GM18868 (cell line): ENCODE results near the gene SVOP.

Source experiments
- ATAC-seq: cut with Tn5 transposase; IDR thresholded peaks from one replicate; pipeline ENCODE4 v1.9.1; 2021; ENCODE audit warnings: mild to moderate bottlenecking, moderate library complexity; ENCODE audit not compliant: unreplicated experiment

SVOP gene

GRCh38 chr12:108858311-108859074 lies 162.4 kb downstream of the SVOP start:
- ATAC-seq: no peak
